Stimulated activated naive CD4-positive, alpha-beta T cell (primary cell): ENCODE measurements around the gene KCNAB2.

ENCODE experiments used
- DNase-seq, 6 experiments: peaks; one replicate each; lab custom pipeline; 2025; lab: John Stamatoyannopoulos, UW

KCNAB2 gene

GRCh38 chr1:6030547-6031261, 15.0 kb upstream of the KCNAB2 start:
- no peak for DNase-seq

GRCh38 chr1:6033124-6033523, 12.6 kb upstream of the KCNAB2 start:
- DNase-seq, result no peak

GRCh38 chr1:6033986-6034749, 11.5 kb upstream of the KCNAB2 start:
- peak in 4 of 6 experiments; percentile 5 to 26 (median 15) for DNase-seq

GRCh38 chr1:6034750-6035096, 11.0 kb upstream of the KCNAB2 start:
- no peak for DNase-seq

- no peak for DNase-seq
Measured at GRCh38 chr1:6035303-6035702, 10.4 kb upstream of the KCNAB2 start.

- no peak for DNase-seq
Measured at GRCh38 chr1:6035719-6036118, 10.0 kb upstream of the KCNAB2 start.

- no peak for DNase-seq
Measured at GRCh38 chr1:6037338-6037762, 8.3 kb upstream of the KCNAB2 start.

GRCh38 chr1:6038603-6039002, 7.1 kb upstream of the KCNAB2 start:
- no peak for DNase-seq

- DNase-seq, result no peak
Measured at GRCh38 chr1:6039031-6039430, 6.7 kb upstream of the KCNAB2 start.

- no peak for DNase-seq
Measured at GRCh38 chr1:6040444-6040843, 5.2 kb upstream of the KCNAB2 start.

- DNase-seq, result no peak
Measured at GRCh38 chr1:6040861-6041415, 4.8 kb upstream of the KCNAB2 start.

- DNase-seq, result peak in 1 of 6 experiments; percentile 18
Measured at GRCh38 chr1:6041432-6042062, 4.1 kb upstream of the KCNAB2 start.

GRCh38 chr1:6043561-6043960, 2.1 kb upstream of the KCNAB2 start:
- no peak for DNase-seq

GRCh38 chr1:6044481-6045109, 1.1 kb upstream of the KCNAB2 start:
- DNase-seq, result no peak

- no peak for DNase-seq
Measured at GRCh38 chr1:6045110-6045502, 582 bp upstream of the KCNAB2 start.

- DNase-seq, result no peak
Measured at GRCh38 chr1:6046279-6046678, 591 bp downstream of the KCNAB2 start.

- no peak for DNase-seq
Measured at GRCh38 chr1:6048179-6048867, 2.6 kb downstream of the KCNAB2 start.

GRCh38 chr1:6049419-6049818, 3.7 kb downstream of the KCNAB2 start:
- DNase-seq, result no peak

GRCh38 chr1:6051423-6051822, 5.7 kb downstream of the KCNAB2 start:
- DNase-seq, result no peak

- peak in 5 of 6 experiments; percentile 25 to 54 (median 31) for DNase-seq
Measured at GRCh38 chr1:6052543-6053205, 7.0 kb downstream of the KCNAB2 start.

GRCh38 chr1:6053206-6053546, 7.5 kb downstream of the KCNAB2 start:
- no peak for DNase-seq
